ENCODE data around the gene SNAP25.

The SNAP25 gene

GRCh38 chr20:10249048-10249770, 30.6 kb downstream of the SNAP25 start:
- Histone ChIP-seq H3K4me3 (ENCODE audit: low read depth, low read length) (no peak overlapping the region), H3K4me1 (ENCODE audit: control insufficient read depth, insufficient read depth, low read length) (peaks cover 16% of the 10 kb centered on the region), H3K9ac (ENCODE audit: low read depth, low read length) (no peak overlapping the region), H3K9me3 (ENCODE audit: control insufficient read depth, insufficient read depth, low read length) (no peaks in the 10 kb centered on the region), H3K36me3 (ENCODE audit: control insufficient read depth, insufficient read depth, low read length) (no peaks in the 10 kb centered on the region), H3K27me3 (ENCODE audit: control insufficient read depth, insufficient read depth, low read length) (no peaks in the 10 kb centered on the region)

GRCh38 chr20:10249822-10250221, 31.2 kb downstream of the SNAP25 start:
- Histone ChIP-seq H3K9me3 (ENCODE audit: control insufficient read depth, insufficient read depth, low read length) (no peaks in the 10 kb centered on the region), H3K9ac (ENCODE audit: low read depth, low read length) (no peak overlapping the region), H3K36me3 (ENCODE audit: control insufficient read depth, insufficient read depth, low read length) (no peaks in the 10 kb centered on the region), H3K4me3 (ENCODE audit: low read depth, low read length) (no peak overlapping the region), H3K27me3 (ENCODE audit: control insufficient read depth, insufficient read depth, low read length) (no peaks in the 10 kb centered on the region), H3K4me1 (ENCODE audit: control insufficient read depth, insufficient read depth, low read length) (peaks cover 16% of the 10 kb centered on the region)

GRCh38 chr20:10250902-10251301, 32.3 kb downstream of the SNAP25 start:
- H3K9ac ChIP-seq (ENCODE audit: low read depth, low read length) = no peak overlapping the region
- no peaks in the 10 kb centered on the region for H3K9me3 ChIP-seq (ENCODE audit: control insufficient read depth, insufficient read depth, low read length)
- H3K4me1 ChIP-seq (ENCODE audit: control insufficient read depth, insufficient read depth, low read length) = peaks cover 16% of the 10 kb centered on the region
- no peaks in the 10 kb centered on the region for H3K27me3 ChIP-seq (ENCODE audit: control insufficient read depth, insufficient read depth, low read length)
- H3K4me3 ChIP-seq (ENCODE audit: low read depth, low read length) = no peak overlapping the region
- no peaks in the 10 kb centered on the region for H3K36me3 ChIP-seq (ENCODE audit: control insufficient read depth, insufficient read depth, low read length)

- Histone ChIP-seq H3K4me1 (ENCODE audit: control insufficient read depth, insufficient read depth, low read length) (peaks cover 14% of the 10 kb centered on the region), H3K9ac (ENCODE audit: low read depth, low read length) (no peak overlapping the region), H3K4me3 (ENCODE audit: low read depth, low read length) (no peak overlapping the region), H3K27me3 (ENCODE audit: control insufficient read depth, insufficient read depth, low read length) (no peaks in the 10 kb centered on the region), H3K36me3 (ENCODE audit: control insufficient read depth, insufficient read depth, low read length) (no peaks in the 10 kb centered on the region), H3K9me3 (ENCODE audit: control insufficient read depth, insufficient read depth, low read length) (no peaks in the 10 kb centered on the region)
These were observed 35.1 kb downstream of the SNAP25 start for GRCh38 chr20:10253780-10254179.

GRCh38 chr20:10255846-10256245, 37.2 kb downstream of the SNAP25 start:
- no peak overlapping the region for H3K4me3 ChIP-seq (ENCODE audit: low read depth, low read length)
- no peaks in the 10 kb centered on the region for H3K36me3 ChIP-seq (ENCODE audit: control insufficient read depth, insufficient read depth, low read length)

GRCh38 chr20:10259166-10259565, 40.5 kb downstream of the SNAP25 start:
- Histone ChIP-seq H3K9ac (ENCODE audit: low read depth, low read length) (no peak overlapping the region), H3K36me3 (ENCODE audit: control insufficient read depth, insufficient read depth, low read length) (no peaks in the 10 kb centered on the region), H3K9me3 (ENCODE audit: control insufficient read depth, insufficient read depth, low read length) (no peaks in the 10 kb centered on the region), H3K27me3 (ENCODE audit: control insufficient read depth, insufficient read depth, low read length) (peaks cover 8% of the 10 kb centered on the region), H3K4me1 (ENCODE audit: control insufficient read depth, insufficient read depth, low read length) (peaks cover 7% of the 10 kb centered on the region), H3K4me3 (ENCODE audit: low read depth, low read length) (no peak overlapping the region)

More at GRCh38 chr20:10255846-10256245, 37.2 kb downstream of the SNAP25 start:
- no peaks in the 10 kb centered on the region for H3K27me3 ChIP-seq (ENCODE audit: control insufficient read depth, insufficient read depth, low read length)
- no peak overlapping the region for H3K9ac ChIP-seq (ENCODE audit: low read depth, low read length)
- no peaks in the 10 kb centered on the region for H3K9me3 ChIP-seq (ENCODE audit: control insufficient read depth, insufficient read depth, low read length)
- H3K4me1 ChIP-seq (ENCODE audit: control insufficient read depth, insufficient read depth, low read length) = no peaks in the 10 kb centered on the region

- H3K36me3 ChIP-seq (ENCODE audit: control insufficient read depth, insufficient read depth, low read length) = no peaks in the 10 kb centered on the region
- H3K4me3 ChIP-seq (ENCODE audit: low read depth, low read length) = no peak overlapping the region
- peaks cover 8% of the 10 kb centered on the region for H3K27me3 ChIP-seq (ENCODE audit: control insufficient read depth, insufficient read depth, low read length)
- no peak overlapping the region for H3K9ac ChIP-seq (ENCODE audit: low read depth, low read length)
- H3K4me1 ChIP-seq (ENCODE audit: control insufficient read depth, insufficient read depth, low read length) = peaks cover 7% of the 10 kb centered on the region
- no peaks in the 10 kb centered on the region for H3K9me3 ChIP-seq (ENCODE audit: control insufficient read depth, insufficient read depth, low read length)
These were observed 41.7 kb downstream of the SNAP25 start for GRCh38 chr20:10260316-10260715.

- Histone ChIP-seq H3K9me3 (ENCODE audit: control insufficient read depth, insufficient read depth, low read length) (no peaks in the 10 kb centered on the region), H3K9ac (ENCODE audit: low read depth, low read length) (no peak overlapping the region), H3K4me3 (ENCODE audit: low read depth, low read length) (no peak overlapping the region), H3K27me3 (ENCODE audit: control insufficient read depth, insufficient read depth, low read length) (peaks cover 8% of the 10 kb centered on the region), H3K36me3 (ENCODE audit: control insufficient read depth, insufficient read depth, low read length) (no peaks in the 10 kb centered on the region), H3K4me1 (ENCODE audit: control insufficient read depth, insufficient read depth, low read length) (peaks cover 12% of the 10 kb centered on the region)
These were observed 43.1 kb downstream of the SNAP25 start for GRCh38 chr20:10261702-10262101.

GRCh38 chr20:10263385-10264165, 44.9 kb downstream of the SNAP25 start:
- no peaks in the 10 kb centered on the region for H3K36me3 ChIP-seq (ENCODE audit: control insufficient read depth, insufficient read depth, low read length)
- peaks cover 8% of the 10 kb centered on the region for H3K27me3 ChIP-seq (ENCODE audit: control insufficient read depth, insufficient read depth, low read length)
- no peaks in the 10 kb centered on the region for H3K9me3 ChIP-seq (ENCODE audit: control insufficient read depth, insufficient read depth, low read length)
- H3K4me3 ChIP-seq (ENCODE audit: low read depth, low read length) = no peak overlapping the region
- H3K4me1 ChIP-seq (ENCODE audit: control insufficient read depth, insufficient read depth, low read length) = peaks cover 12% of the 10 kb centered on the region
- H3K9ac ChIP-seq (ENCODE audit: low read depth, low read length) = no peak overlapping the region

GRCh38 chr20:10264166-10264558, 45.5 kb downstream of the SNAP25 start:
- H3K4me1 ChIP-seq (ENCODE audit: control insufficient read depth, insufficient read depth, low read length) = peaks cover 12% of the 10 kb centered on the region

GRCh38 chr20:10268636-10269035, 50.0 kb downstream of the SNAP25 start:
- Histone ChIP-seq H3K9me3 (ENCODE audit: control insufficient read depth, insufficient read depth, low read length) (no peaks in the 10 kb centered on the region), H3K9ac (ENCODE audit: low read depth, low read length) (no peak overlapping the region), H3K27me3 (ENCODE audit: control insufficient read depth, insufficient read depth, low read length) (no peaks in the 10 kb centered on the region), H3K36me3 (ENCODE audit: control insufficient read depth, insufficient read depth, low read length) (no peaks in the 10 kb centered on the region), H3K4me1 (ENCODE audit: control insufficient read depth, insufficient read depth, low read length) (peaks cover 7% of the 10 kb centered on the region), H3K4me3 (ENCODE audit: low read depth, low read length) (no peak overlapping the region)

More at GRCh38 chr20:10264166-10264558, 45.5 kb downstream of the SNAP25 start:
- Histone ChIP-seq H3K9me3 (ENCODE audit: control insufficient read depth, insufficient read depth, low read length) (no peaks in the 10 kb centered on the region), H3K27me3 (ENCODE audit: control insufficient read depth, insufficient read depth, low read length) (peaks cover 8% of the 10 kb centered on the region), H3K9ac (ENCODE audit: low read depth, low read length) (no peak overlapping the region), H3K4me3 (ENCODE audit: low read depth, low read length) (no peak overlapping the region), H3K36me3 (ENCODE audit: control insufficient read depth, insufficient read depth, low read length) (no peaks in the 10 kb centered on the region)

- peaks cover 5% of the 10 kb centered on the region for H3K4me1 ChIP-seq (ENCODE audit: control insufficient read depth, insufficient read depth, low read length)
- H3K27me3 ChIP-seq (ENCODE audit: control insufficient read depth, insufficient read depth, low read length) = no peaks in the 10 kb centered on the region
- H3K9ac ChIP-seq (ENCODE audit: low read depth, low read length) = no peak overlapping the region
- no peaks in the 10 kb centered on the region for H3K36me3 ChIP-seq (ENCODE audit: control insufficient read depth, insufficient read depth, low read length)
- H3K9me3 ChIP-seq (ENCODE audit: control insufficient read depth, insufficient read depth, low read length) = no peaks in the 10 kb centered on the region
- H3K4me3 ChIP-seq (ENCODE audit: low read depth, low read length) = no peak overlapping the region
These were observed 52.0 kb downstream of the SNAP25 start for GRCh38 chr20:10270630-10271029.

Measured in iPS-15b (cell line).